Measurements from ENCODE around the gene EPB41L4B. TPM values are rescaled to one million over a fixed set of nuclear protein-coding genes. Genes with fewer than 3 reads are reported as not detected.

Gene EPB41L4B
- total and polyA plus RNA-seq, 2 of the 13 experiments (the other 11 are each of a cell fraction or from before 2014, with no cell fraction given), result 17.6 to 22.1 TPM

- TF ChIP-seq ZNF12 (CRISPR knock-in tag; IDR thresholded peaks at IDR 0.05), result peak; percentile 82
- TF ChIP-seq SAP130 (CRISPR knock-in tag; IDR thresholded peaks at IDR 0.05; ENCODE audit: low read depth), result peak; percentile 32; the same call in 1 of the 2 replicates
- peak; percentile 94 for TF ChIP-seq CEBPB (IDR thresholded peaks at IDR 0.05; ENCODE audit: borderline replicate concordance, low read depth, low read length)
- no peak for TF ChIP-seq MYPOP (CRISPR knock-in tag; IDR thresholded peaks at IDR 0.05)
- TF ChIP-seq, protein P1, sequence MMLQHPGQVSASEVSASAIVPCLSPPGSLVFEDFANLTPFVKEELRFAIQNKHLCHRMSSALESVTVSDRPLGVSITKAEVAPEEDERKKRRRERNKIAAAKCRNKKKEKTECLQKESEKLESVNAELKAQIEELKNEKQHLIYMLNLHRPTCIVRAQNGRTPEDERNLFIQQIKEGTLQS (CRISPR knock-in tag; IDR thresholded peaks at IDR 0.05), result 0 out of 2 replicates have a peak, but pooled peaks have one; percentile 30
- TF ChIP-seq WIZ (CRISPR knock-in tag; IDR thresholded peaks at IDR 0.05), result no peak
- TF ChIP-seq SMC3 (IDR thresholded peaks at IDR 0.05; ENCODE audit: low read length), result peak; percentile 2; the same call in 1 of the 2 replicates
- TF ChIP-seq SALL1 (CRISPR knock-in tag; IDR thresholded peaks at IDR 0.05), result peak; percentile 24; the same call in 1 of the 2 replicates
- TF ChIP-seq, protein P2, sequence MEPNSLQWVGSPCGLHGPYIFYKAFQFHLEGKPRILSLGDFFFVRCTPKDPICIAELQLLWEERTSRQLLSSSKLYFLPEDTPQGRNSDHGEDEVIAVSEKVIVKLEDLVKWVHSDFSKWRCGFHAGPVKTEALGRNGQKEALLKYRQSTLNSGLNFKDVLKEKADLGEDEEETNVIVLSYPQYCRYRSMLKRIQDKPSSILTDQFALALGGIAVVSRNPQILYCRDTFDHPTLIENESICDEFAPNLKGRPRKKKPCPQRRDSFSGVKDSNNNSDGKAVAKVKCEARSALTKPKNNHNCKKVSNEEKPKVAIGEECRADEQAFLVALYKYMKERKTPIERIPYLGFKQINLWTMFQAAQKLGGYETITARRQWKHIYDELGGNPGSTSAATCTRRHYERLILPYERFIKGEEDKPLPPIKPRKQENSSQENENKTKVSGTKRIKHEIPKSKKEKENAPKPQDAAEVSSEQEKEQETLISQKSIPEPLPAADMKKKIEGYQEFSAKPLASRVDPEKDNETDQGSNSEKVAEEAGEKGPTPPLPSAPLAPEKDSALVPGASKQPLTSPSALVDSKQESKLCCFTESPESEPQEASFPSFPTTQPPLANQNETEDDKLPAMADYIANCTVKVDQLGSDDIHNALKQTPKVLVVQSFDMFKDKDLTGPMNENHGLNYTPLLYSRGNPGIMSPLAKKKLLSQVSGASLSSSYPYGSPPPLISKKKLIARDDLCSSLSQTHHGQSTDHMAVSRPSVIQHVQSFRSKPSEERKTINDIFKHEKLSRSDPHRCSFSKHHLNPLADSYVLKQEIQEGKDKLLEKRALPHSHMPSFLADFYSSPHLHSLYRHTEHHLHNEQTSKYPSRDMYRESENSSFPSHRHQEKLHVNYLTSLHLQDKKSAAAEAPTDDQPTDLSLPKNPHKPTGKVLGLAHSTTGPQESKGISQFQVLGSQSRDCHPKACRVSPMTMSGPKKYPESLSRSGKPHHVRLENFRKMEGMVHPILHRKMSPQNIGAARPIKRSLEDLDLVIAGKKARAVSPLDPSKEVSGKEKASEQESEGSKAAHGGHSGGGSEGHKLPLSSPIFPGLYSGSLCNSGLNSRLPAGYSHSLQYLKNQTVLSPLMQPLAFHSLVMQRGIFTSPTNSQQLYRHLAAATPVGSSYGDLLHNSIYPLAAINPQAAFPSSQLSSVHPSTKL (CRISPR knock-in tag; IDR thresholded peaks at IDR 0.05), result peak; percentile 35
- TF ChIP-seq NR2F6 (IDR thresholded peaks at IDR 0.05), result no peak
- no peak for TF ChIP-seq NR2F6 (CRISPR knock-in tag; IDR thresholded peaks at IDR 0.05)
- peak in 1 of 2 experiments; percentile 43; a peak in 1 of 4 replicates for TF ChIP-seq NR2F1 (CRISPR knock-in tag; IDR thresholded peaks at IDR 0.05)
- peak; percentile 82 for TF ChIP-seq CEBPG (CRISPR knock-in tag; IDR thresholded peaks at IDR 0.05)
- TF ChIP-seq HNF4A (CRISPR knock-in tag; IDR thresholded peaks at IDR 0.05), result peak; percentile 25; the same call in 1 of the 2 replicates
- peak; percentile 64 for TF ChIP-seq FOXP1 (IDR thresholded peaks at IDR 0.05)
- TF ChIP-seq FOXP1 (CRISPR knock-in tag; IDR thresholded peaks at IDR 0.05), result peak; percentile 76
- peak; percentile 25; the same call in 1 of the 2 replicates for TF ChIP-seq RARA (CRISPR knock-in tag; IDR thresholded peaks at IDR 0.05)
- TF ChIP-seq SOX6 (IDR thresholded peaks at IDR 0.05), result no peak
- peak; percentile 41; the same call in 1 of the 2 replicates for TF ChIP-seq SOX6 (CRISPR knock-in tag; IDR thresholded peaks at IDR 0.05)
- TF ChIP-seq SOX5 (CRISPR knock-in tag; IDR thresholded peaks at IDR 0.05; ENCODE audit: borderline replicate concordance), result 0 out of 2 replicates have a peak, but pooled peaks have one; percentile 25
Measured at GRCh38 chr9:109168170-109168569, 152.7 kb downstream of the EPB41L4B start (continued).

Measured in HepG2 (cell line).